GM19240 (cell line): Measurements from ENCODE around the gene R3HDM4.
"Not testable (repeated sequence)": the region's sequence is repeated elsewhere in the genome, so short reads cannot be mapped to it uniquely, and the experiment has no call there.

Experiments
- DNase-seq: peaks from one replicate; pipeline ENCODE4 v3.0.0; 2011; ENCODE audit warnings: low spot score; ENCODE audit not compliant: insufficient read length

The R3HDM4 gene

GRCh38 chr19:896434-896833 is 16.6 kb downstream of the R3HDM4 start:
- DNase-seq, result no peak

GRCh38 chr19:892894-893689 is 19.9 kb downstream of the R3HDM4 start, which contains the start of the genes MED16 and RNU6-9:
TSS of gene MED16 (minus strand) at chr19:893187. CDS start at chr19:891131, 2,056 bp downstream.
TSS of gene RNU6-9 (plus strand) at chr19:893484.
- DNase-seq, result peak; percentile 100

- peak; percentile 60 for DNase-seq
Measured at GRCh38 chr19:892243-892893, 20.7 kb downstream of the R3HDM4 start.

DNA sequence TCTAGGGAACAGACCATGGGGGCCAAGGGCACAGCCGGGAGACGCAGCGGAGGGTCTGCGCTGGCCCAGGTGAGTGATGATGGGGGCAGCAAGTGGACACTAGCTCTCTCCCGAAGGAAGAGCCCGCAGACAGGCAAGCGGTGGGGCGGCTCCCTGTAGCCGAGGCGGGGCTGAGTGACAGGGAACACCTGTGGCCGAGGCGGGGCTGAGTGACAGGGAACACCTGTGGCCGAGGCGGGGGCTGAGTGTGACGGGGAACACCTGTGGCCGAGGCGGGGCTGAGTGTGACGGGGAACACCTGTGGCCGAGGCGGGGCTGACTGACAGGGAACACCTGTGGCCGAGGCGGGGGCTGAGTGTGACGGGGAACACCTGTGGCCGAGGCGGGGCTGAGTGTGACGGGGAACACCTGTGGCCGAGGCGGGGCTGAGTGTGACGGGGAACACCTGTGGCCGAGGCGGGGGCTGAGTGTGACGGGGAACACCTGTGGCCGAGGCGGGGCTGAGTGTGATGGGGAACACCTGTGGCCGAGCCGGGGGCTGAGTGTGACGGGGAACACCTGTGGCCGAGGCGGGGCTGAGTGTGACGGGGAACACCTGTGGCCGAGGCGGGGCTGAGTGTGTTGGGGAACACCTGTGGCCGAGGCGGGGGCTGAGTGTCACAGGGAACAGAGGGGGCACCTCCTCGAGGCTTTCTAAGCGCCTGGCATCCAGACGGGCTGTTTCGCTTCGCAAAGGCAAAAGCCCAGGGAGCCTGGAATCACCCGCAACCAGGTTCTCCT is 21.4 kb downstream of the R3HDM4 start:
- not testable (repeated sequence) for DNase-seq

DNA sequence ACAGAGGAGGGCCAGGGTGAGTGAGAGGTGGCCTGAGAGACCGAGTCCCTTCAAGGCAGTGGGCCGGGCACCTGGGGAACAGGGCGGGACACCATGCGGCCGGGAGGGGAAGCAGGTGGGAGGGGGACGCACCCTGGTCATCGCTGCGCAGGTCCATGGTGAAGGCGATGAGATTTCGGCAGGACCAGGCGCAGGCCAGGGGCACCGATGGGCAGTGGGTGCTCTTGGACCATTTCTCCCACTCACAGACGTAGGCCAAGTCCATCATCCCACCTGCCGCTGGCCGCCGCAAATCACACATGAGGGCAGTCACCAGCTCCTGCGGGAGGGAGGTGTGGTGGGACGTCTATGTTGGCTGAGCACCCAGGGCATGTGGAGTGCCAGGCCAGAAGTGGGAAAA is 22.2 kb downstream of the R3HDM4 start:
- no peak for DNase-seq

- no peak for DNase-seq
Measured at GRCh38 chr19:889662-890295, 23.2 kb downstream of the R3HDM4 start.

DNA sequence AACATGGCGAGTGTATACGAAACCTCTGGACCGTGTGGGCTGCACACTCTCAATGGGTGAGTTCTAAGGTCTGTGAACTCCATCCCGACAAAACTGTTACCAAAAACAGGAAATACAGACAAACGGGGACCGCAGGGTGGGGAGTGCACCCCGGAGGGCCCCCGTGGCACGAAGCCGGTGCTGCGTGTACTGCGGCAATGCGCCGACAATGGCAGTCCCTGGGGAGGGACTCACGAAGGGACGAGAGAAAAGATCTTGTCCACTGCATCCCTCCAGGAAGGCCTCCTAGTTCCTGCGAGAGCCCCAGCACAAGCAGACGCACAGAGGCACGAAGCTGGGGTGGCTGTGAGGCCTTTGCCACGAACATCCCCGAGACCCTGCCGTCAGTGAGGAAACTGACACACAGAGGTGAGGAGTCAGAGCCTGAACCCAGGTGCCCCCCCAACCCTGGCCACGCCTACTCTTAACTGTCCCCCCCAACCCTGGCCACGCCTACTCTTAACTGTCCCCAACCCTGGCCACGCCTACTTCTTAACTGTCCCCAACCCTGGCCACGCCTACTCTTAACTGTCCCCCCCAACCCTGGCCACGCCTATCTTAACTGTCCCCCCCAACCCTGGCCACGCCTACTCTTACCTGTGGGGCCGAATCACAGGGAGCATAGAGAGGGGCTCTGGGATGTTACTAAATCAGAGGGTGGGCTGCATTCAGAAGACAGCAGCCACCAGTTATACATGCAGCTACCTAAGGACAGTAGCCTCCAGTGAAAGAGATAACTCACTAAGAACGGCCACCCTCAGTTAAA is 24.2 kb downstream of the R3HDM4 start:
- DNase-seq, result no peak

- DNase-seq, result no peak
Measured at GRCh38 chr19:887599-887998, 25.4 kb downstream of the R3HDM4 start.

- DNase-seq, result no peak
Measured at GRCh38 chr19:887072-887471, 25.9 kb downstream of the R3HDM4 start.

DNA sequence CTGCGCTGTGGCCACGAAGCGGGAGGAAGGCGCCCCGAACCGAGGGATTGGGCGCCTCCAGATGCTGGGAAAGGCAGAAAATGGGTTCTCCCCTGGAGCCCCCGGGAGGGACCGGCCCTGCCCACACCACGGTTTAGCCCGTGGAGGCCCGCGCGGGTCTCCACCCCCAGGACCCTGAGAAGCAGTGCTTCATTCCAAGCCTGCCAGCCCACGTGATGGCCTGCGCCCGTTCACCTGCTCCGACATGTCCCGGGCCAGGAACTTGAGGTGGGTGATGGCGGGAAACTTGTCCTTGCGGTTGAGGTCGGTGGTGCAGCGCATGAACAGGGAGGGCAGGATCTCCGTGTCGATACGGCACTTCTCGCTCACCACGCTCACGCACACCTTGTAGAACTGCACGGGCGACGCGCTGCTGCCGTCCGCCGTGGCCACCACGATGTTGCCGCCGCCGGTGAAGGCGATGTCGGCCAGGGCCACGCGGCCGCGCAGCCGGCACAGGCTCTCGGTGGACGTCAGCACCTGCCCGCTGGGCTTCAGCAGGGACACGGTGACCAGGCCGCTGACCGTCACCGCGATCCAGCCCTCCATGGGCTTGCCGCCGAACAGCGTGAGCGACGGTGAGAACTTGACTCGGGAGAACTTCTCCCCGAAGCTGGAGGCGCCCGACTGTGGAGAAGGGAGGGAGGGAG is 27.3 kb downstream of the R3HDM4 start:
- no peak for DNase-seq

GRCh38 chr19:884420-885211 is 28.4 kb downstream of the R3HDM4 start:
- no peak for DNase-seq

- DNase-seq, result no peak
Measured at GRCh38 chr19:883661-884211, 29.3 kb downstream of the R3HDM4 start.

GRCh38 chr19:882871-883497 is 30.0 kb downstream of the R3HDM4 start:
- no peak for DNase-seq

GRCh38 chr19:881385-882071 is 31.5 kb downstream of the R3HDM4 start:
- no peak for DNase-seq

GRCh38 chr19:879711-880438 is 33.1 kb downstream of the R3HDM4 start:
- DNase-seq, result no peak

DNA sequence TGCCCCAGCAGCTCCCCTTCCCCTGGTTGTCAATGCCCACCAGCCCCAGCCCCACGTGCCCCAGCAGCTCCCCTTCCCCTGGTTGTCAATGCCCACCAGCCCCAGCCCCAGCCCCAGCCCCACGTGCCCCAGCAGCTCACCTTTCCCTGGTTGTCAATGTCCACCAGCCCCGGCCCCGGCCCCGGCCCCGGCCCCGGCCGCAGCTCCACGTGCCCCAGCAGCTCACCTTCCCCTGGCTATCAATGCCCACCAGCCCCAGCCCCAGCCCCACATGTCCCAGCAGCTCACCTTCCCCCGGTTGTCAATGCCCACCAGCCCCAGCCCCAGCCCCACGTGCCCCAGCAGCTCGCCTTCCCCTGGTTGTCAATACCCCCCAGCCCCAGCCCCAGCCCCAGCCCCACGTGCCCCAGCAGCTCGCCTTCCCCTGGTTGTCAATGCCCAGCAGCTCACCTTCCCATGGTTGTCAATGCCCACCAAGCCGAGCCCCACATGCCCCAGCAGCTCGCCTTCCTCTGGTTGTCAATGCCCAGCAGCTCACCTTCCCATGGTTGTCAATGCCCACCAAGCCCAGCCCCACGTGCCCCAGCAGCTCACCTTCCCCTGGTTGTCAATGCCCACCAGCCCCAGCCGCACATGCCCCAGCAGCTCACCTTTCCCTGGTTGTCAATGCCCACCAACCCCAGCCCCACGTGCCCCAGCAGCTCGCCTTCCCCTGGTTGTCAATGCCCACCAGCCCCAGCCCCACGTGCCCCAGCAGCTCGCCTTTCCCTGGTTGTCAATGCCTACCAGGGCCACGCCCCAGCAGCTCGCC is 34.1 kb downstream of the R3HDM4 start:
- DNase-seq, result not testable (repeated sequence)
